Brain pericyte (primary cell): ENCODE data around the gene C1RL.

Source experiments
- DNase-seq: peaks from one replicate; pipeline ENCODE4 v3.0.0-alpha.2; 2012; ENCODE audit warnings: low read depth, low spot score

The C1RL gene

GRCh38 chr12:7136676-7137075 is 27.7 kb upstream of the C1RL start:
- DNase-seq = no peak

- DNase-seq = no peak
These were observed 27.1 kb upstream of the C1RL start for GRCh38 chr12:7136071-7136470.

GRCh38 chr12:7134396-7135166 is 25.6 kb upstream of the C1RL start:
- DNase-seq = no peak

GRCh38 chr12:7131502-7131866 is 22.5 kb upstream of the C1RL start:
- no peak for DNase-seq

GRCh38 chr12:7130701-7131501 is 21.9 kb upstream of the C1RL start:
- DNase-seq = no peak

GRCh38 chr12:7129872-7130691 is 21.1 kb upstream of the C1RL start, which contains the start of gene CLSTN3:
TSS of gene CLSTN3 (plus strand) at chr12:7130371. CDS start at chr12:7130649, 278 bp downstream.
- DNase-seq = peak; percentile 30

- DNase-seq = no peak
These were observed 20.4 kb upstream of the C1RL start for GRCh38 chr12:7129287-7129871.

- DNase-seq = no peak
These were observed 19.8 kb upstream of the C1RL start, which contains the start of gene RBP5 for GRCh38 chr12:7128681-7129286. TSS of gene RBP5 (minus strand) at chr12:7128889. CDS start at chr12:7128775, 114 bp downstream.

GRCh38 chr12:7127916-7128626 is 19.1 kb upstream of the C1RL start:
- DNase-seq = no peak

GRCh38 chr12:7125632-7126227 is 16.7 kb upstream of the C1RL start:
- DNase-seq = no peak

- DNase-seq = no peak
These were observed 14.9 kb upstream of the C1RL start for GRCh38 chr12:7123806-7124522.

- DNase-seq = no peak
These were observed 14.1 kb upstream of the C1RL start for GRCh38 chr12:7122811-7123769.

- DNase-seq = no peak
These were observed 12.3 kb upstream of the C1RL start for GRCh38 chr12:7121324-7121723.

GRCh38 chr12:7120166-7120565 is 11.2 kb upstream of the C1RL start:
- no peak for DNase-seq

GRCh38 chr12:7118881-7119280 is 9.9 kb upstream of the C1RL start:
- no peak for DNase-seq

- no peak for DNase-seq
These were observed 8.7 kb upstream of the C1RL start for GRCh38 chr12:7117670-7118069.

- DNase-seq = no peak
These were observed 7.9 kb upstream of the C1RL start for GRCh38 chr12:7116916-7117315.

GRCh38 chr12:7116196-7116595 is 7.2 kb upstream of the C1RL start:
- no peak for DNase-seq
